HEK293T (cell line): ENCODE results near the gene IGSF9B.
"Not testable (repeated sequence)": the region's sequence is repeated elsewhere in the genome, so short reads cannot be mapped to it uniquely, and the experiment has no call there.

ENCODE experiments used
- CTCF ChIA-PET: fragments of 350-600 bp; formaldehyde crosslinking; extraction: SDS; loops from one replicate; lab custom pipeline; 2021; ENCODE audit warnings: antibody characterized with exemption, inconsistent platforms; lab: Yijun Ruan, JAX
- POLR2A ChIA-PET: fragments of 350-600 bp; formaldehyde crosslinking; extraction: SDS; loops from one replicate; lab custom pipeline; 2020; ENCODE audit warnings: antibody characterized with exemption, inconsistent platforms; lab: Yijun Ruan, JAX
- DNase-seq: peaks from one replicate; pipeline ENCODE4 v3.0.0; 2012; ENCODE audit warnings: mixed read lengths; ENCODE audit errors: extremely low spot score
- ARNT ChIP-seq: fragments of 450-650 bp; IDR thresholded peaks from 2 replicates; pipeline ENCODE4 v1.6.1; 2017; ENCODE audit warnings: mild to moderate bottlenecking
- BHLHE40 ChIP-seq: fragments of 450-650 bp; IDR thresholded peaks from 2 replicates; pipeline ENCODE4 v1.6.1; 2016; ENCODE audit warnings: mild to moderate bottlenecking, moderate library complexity, borderline replicate concordance
- CTBP1 ChIP-seq: fragments of 450-650 bp; IDR thresholded peaks from 2 replicates; pipeline ENCODE4 v1.6.1; 2016; ENCODE audit warnings: borderline replicate concordance
- ELF4 ChIP-seq: fragments of 450-650 bp; IDR thresholded peaks from 2 replicates; pipeline ENCODE4 v1.6.1; 2017; ENCODE audit warnings: antibody characterized with exemption
- FOXA1 ChIP-seq: fragments of 450-650 bp; IDR thresholded peaks from 2 replicates; pipeline ENCODE4 v1.6.1; 2016; ENCODE audit warnings: mild to moderate bottlenecking
- FOXK2 ChIP-seq: fragments of 450-650 bp; IDR thresholded peaks from 2 replicates; pipeline ENCODE4 v1.6.1; 2016; ENCODE audit warnings: mild to moderate bottlenecking
- FOXM1 ChIP-seq: fragments of 450-650 bp; IDR thresholded peaks from 2 replicates; pipeline ENCODE4 v1.6.1; 2017; ENCODE audit warnings: mild to moderate bottlenecking, borderline replicate concordance
- HDGF ChIP-seq: fragments of 450-650 bp; IDR thresholded peaks from 2 replicates; pipeline ENCODE4 v1.6.1; 2017; ENCODE audit warnings: antibody characterized with exemption, borderline replicate concordance
- L3MBTL2 ChIP-seq: fragments of 450-650 bp; conservative IDR thresholded peaks from 2 replicates; pipeline ENCODE4 v1.6.1; 2016; ENCODE audit warnings: mild to moderate bottlenecking
- LEF1 ChIP-seq: fragments of 450-650 bp; IDR thresholded peaks from 2 replicates; pipeline ENCODE4 v1.6.1; 2017; ENCODE audit warnings: mild to moderate bottlenecking, borderline replicate concordance
- NFRKB ChIP-seq: fragments of 450-650 bp; IDR thresholded peaks from 2 replicates; pipeline ENCODE4 v1.6.1; 2016; ENCODE audit warnings: mild to moderate bottlenecking, moderate library complexity
- PKNOX1 ChIP-seq: fragments of 450-650 bp; IDR thresholded peaks from 2 replicates; pipeline ENCODE4 v1.6.1; 2016
- SP1 ChIP-seq: fragments of 450-650 bp; IDR thresholded peaks from 2 replicates; pipeline ENCODE4 v1.6.1; 2017
- SUZ12 ChIP-seq: fragments of 450-650 bp; IDR thresholded peaks from 2 replicates; pipeline ENCODE4 v1.6.1; 2016; ENCODE audit warnings: mild to moderate bottlenecking
- TARDBP ChIP-seq: fragments of 450-650 bp; IDR thresholded peaks from 2 replicates; pipeline ENCODE4 v1.6.1; 2016
- ZNF384 ChIP-seq: fragments of 450-650 bp; IDR thresholded peaks from 2 replicates; pipeline ENCODE4 v1.6.1; 2016

IGSF9B gene

GRCh38 chr11:133956650-133957633, at the start of gene IGSF9B:
TSS of gene IGSF9B (minus strand) at chr11:133956968. CDS start at chr11:133956754, 214 bp downstream.
- ChIA-PET POLR2A (interaction anchor here (0.8 to 1.5 kb wide), 6 partner anchors 9 to 77 kb away, joined by 3 to 5 read pairs (median 3); no protein-coding TSS in a partner anchor), CTCF (interaction anchor here (0.6 kb wide), 1 partner anchor 292 kb away, joined by 3 read pairs; no protein-coding TSS in a partner anchor)

GRCh38 chr11:134004496-134005172, 47.9 kb upstream of the IGSF9B start:
- TF ChIP-seq PKNOX1, result no peak
- TF ChIP-seq CTBP1, result no peak
- TF ChIP-seq HDGF, result no peak
- TF ChIP-seq TARDBP, result no peak
- no peak for TF ChIP-seq SP1
- TF ChIP-seq ARNT, result no peak
- no peak for TF ChIP-seq NFRKB
- no peak for TF ChIP-seq FOXA1
- TF ChIP-seq L3MBTL2, result no peak
- no peak for TF ChIP-seq ELF4
- no peak for TF ChIP-seq FOXK2
- no peak for TF ChIP-seq BHLHE40
- TF ChIP-seq SUZ12, result no peak
- TF ChIP-seq LEF1, result no peak
- TF ChIP-seq FOXM1, result no peak
- ChIA-PET CTCF (interaction anchor here (1.0 kb wide), 1 partner anchor 29 kb away, joined by 3 read pairs; no protein-coding TSS in a partner anchor), POLR2A (no interaction called here)
- DNase-seq, result no peak

More at GRCh38 chr11:133956650-133957633, at the start of gene IGSF9B:
- TF ChIP-seq CTBP1 (no peak), BHLHE40 (no peak), FOXK2 (no peak), NFRKB (no peak), ARNT (no peak), SUZ12 (no peak), FOXA1 (no peak), PKNOX1 (peak; percentile 98), LEF1 (0 out of 2 replicates have a peak, but pooled peaks have one; percentile 54), TARDBP (no peak), L3MBTL2 (peak; percentile 54)
- peak; percentile 98 for DNase-seq

GRCh38 chr11:134003792-134004495, 47.2 kb upstream of the IGSF9B start:
- TF ChIP-seq CTBP1, result no peak
- TF ChIP-seq L3MBTL2, result no peak
- TF ChIP-seq PKNOX1, result no peak
- TF ChIP-seq SP1, result no peak
- TF ChIP-seq LEF1, result no peak
- no peak for TF ChIP-seq NFRKB
- no peak for TF ChIP-seq TARDBP
- TF ChIP-seq FOXK2, result no peak
- TF ChIP-seq HDGF, result no peak
- no peak for TF ChIP-seq BHLHE40
- no peak for TF ChIP-seq SUZ12
- TF ChIP-seq FOXM1, result no peak
- no peak for TF ChIP-seq ARNT
- no peak for TF ChIP-seq ELF4
- TF ChIP-seq FOXA1, result no peak
- ChIA-PET POLR2A (interaction anchor here (1.1 kb wide), 1 partner anchor 14 kb away, joined by 3 read pairs; no protein-coding TSS in a partner anchor), CTCF (no interaction called here)
- DNase-seq, result no peak

GRCh38 chr11:134002819-134003218, 46.1 kb upstream of the IGSF9B start:
- CTCF ChIA-PET, DNase-seq: not testable (repeated sequence)
- POLR2A ChIA-PET, result interaction anchor here (1.1 kb wide), 1 partner anchor 16 kb away, joined by 3 read pairs; no protein-coding TSS in a partner anchor

- CTCF ChIA-PET, POLR2A ChIA-PET, DNase-seq: not testable (repeated sequence)
These were observed 45.6 kb upstream of the IGSF9B start for GRCh38 chr11:134002338-134002737.

GRCh38 chr11:134001596-134001995, 44.8 kb upstream of the IGSF9B start:
- ChIA-PET CTCF (no interaction called here), POLR2A (no interaction called here)
- no peak for DNase-seq
- no peak for TF ChIP-seq TARDBP
- TF ChIP-seq ARNT, result no peak
- TF ChIP-seq FOXM1, result no peak
- no peak for TF ChIP-seq FOXK2
- no peak for TF ChIP-seq BHLHE40
- no peak for TF ChIP-seq ELF4
- no peak for TF ChIP-seq FOXA1
- TF ChIP-seq HDGF, result no peak
- no peak for TF ChIP-seq ZNF384
- no peak for TF ChIP-seq NFRKB
- TF ChIP-seq CTBP1, result no peak
- TF ChIP-seq L3MBTL2, result no peak
- no peak for TF ChIP-seq PKNOX1
- TF ChIP-seq SUZ12, result no peak
- no peak for TF ChIP-seq SP1
- TF ChIP-seq LEF1, result no peak
